Stimulated activated CD4-positive, alpha-beta T cell treated with anti-CD3 and anti-CD28 coated beads, TNF-alpha, amount 100 ng/mL, for 1 hour (primary cell): ENCODE measurements around the gene TSC2.

ENCODE experiments used
- DNase-seq, 3 donors: peaks; one replicate each; pipeline ENCODE4 v3.0.0-alpha.2; 2020; ENCODE audit warnings: low read depth in 3 of 3, low spot score in 1 of 3

Gene TSC2

DNA sequence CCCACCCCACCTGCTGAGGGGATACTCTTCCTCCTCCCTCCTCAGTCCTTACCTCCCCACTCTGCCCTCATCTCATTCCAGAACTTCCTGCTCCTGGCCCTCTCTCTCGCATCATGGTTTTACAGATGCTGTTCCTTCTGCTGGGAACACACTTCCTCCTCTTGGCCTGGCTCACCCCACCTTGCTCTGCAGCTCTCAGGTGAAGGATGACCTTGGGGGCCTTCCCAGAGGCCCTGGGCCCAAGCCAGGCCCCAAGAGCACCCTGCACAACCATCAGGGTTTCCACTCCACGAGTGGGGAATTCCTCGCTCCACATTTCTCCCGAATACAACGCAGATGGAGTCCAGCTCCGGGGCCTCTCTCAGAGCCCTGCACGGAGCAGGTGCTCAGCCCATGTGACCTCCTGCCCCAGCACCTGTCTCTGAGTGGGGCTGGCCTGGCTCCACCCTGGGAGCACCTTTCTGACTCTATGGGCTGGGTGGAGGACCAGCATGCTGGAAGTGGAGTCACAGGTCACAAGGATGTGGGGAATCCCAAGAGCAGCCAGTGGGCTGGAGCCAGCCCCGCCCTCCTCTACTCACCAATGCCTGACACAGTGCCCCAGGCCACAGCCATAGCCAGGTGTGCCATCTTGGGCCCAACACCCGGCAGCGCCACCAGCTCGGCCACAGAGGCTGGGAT, 4.7 kb upstream of the TSC2 start:
- no peak for DNase-seq

DNA sequence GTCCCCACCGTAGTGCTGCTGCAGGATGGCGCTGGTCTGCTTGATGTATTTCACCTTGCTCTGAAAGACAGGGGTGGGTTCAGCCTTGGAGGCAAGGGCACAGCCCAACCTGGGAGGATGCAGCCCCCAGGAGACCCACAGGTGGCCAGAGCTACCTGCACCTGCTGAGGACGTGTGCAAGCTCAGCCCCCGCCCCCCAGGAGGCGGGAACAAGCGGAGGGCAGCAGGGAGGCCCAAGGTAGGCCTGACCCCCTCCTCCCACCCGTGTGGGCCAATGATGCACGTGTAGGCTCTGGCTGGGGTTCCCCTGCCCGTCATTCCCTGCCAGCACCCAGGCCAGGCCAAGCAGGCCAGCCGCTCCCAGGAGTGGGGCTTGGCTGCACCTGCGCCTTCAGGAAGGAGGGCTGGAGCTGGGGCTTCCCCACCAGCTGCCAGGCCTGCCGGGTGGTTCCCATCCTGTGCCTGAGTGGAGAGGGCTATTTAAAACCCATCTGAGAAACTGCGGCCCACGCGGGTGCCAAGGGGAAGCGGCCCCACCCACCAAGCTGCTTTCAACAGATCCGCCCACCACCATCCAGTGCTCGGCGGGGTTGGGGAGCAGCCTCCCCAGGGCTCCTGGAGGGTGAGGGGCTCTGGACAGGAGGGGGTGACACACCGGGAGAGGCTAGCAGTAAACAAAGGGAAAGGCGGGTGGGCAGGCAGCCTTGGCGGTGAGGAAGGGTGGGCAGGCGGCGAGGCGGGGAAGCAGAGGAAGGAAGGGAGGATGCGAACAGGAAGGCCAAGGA, 3.9 kb upstream of the TSC2 start:
- DNase-seq = no peak

DNA sequence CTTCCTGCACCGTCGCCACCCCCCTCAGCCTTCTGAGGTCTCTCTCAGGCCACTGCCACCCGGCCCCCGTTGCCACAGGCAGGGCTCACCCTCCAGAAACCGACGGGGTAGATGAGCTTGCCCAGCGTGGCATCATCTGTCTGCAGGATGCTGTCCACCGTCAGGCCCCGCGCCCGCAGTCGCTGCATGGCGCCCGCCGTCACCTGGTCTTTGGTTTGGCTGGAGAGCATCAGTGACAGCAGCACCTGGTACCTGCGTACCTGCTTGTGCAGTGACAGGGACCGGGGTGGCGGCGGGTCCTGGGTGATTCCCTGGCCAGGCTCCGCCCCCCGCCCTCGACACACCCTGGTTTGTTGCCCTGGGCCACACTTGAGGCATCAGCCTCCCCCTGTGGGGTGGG, 3.2 kb upstream of the TSC2 start:
- no peak for DNase-seq

DNA sequence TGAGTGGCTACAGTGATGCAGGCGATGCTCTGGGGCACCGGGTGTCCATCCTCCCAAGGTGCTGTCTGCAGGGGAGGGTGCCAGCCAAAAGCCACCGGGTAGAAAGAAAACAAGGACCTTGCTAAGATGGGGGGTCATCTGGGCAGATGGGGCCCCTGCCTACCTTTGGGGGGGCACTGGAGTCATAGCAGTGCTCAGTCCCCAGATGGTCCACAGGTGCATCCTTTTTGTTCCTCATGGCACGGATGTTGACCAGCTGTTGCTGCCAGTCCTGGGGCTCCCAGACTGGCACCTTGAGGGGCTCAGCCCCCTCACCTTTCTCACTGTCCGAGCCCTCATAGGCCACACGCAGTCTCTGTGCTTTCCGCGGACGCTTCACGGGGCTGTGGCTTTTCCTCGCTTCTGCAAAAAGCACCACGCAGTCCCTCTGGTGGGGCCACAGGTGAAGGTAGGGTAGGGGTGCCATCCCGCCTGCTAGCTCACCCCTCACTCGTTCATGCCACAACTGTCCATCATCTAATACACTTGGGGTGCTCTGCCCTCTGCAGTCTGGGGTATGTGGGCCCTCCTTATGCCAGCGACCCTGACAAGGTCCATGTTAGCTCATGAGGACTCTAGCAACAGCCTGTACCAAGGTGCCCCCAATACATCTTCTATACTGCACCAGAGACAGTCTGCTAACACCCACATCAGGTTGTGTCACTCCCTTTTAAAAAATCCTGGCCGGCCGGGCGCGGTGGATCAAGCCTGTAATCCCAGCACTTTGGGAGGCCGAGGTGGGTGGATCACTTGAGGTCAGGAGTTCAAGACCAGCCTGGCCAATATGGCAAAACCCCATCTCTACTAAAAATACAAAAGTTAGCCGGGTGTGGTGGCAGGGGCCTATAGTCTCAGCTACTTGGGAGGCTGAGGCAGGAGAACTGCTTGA, 1.6 kb upstream of the TSC2 start:
- no peak for DNase-seq

DNA sequence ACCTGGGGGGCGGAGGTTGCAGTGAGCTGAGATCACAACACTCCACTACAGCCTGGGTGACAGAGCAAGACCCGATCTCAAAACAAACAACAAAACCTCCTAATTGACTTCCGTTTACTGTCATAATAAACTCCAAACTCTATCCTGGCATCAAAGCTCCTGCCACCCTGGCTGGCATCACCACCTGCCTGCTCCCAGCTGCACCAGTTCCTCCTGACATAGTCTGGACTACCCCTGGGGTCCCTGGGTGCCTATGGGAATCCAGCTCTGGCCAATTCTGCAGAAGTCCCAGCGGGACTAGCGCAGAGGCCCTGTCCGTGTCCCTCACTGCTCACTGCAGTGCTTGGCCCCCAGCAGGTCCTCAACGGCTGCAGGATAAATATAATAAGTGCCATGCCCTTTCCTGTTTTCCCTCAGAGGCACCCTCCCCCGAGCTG, 874 bp upstream of the TSC2 start:
- no peak for DNase-seq

DNA sequence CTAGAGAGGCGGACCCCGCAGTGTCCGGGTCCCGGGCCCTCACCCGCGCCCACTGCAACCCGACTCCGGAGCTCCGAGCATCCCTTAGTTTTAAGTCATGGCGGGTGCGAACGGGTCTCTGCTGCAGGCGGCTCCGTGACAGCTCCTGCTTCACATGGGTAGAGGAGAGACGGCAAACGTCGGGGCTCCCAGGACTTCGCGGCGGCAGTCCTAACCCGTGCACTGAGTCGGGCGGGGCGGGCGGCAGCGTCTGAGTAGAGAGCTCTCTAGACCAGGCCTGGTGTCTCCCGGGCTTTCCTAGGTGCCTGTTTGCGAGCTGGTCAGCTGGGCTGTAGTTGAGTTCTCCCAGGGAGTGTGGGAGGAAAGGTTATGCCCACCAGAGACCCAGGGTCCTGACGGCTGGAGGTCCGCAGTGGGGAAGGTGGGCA, 345 bp downstream of the TSC2 start:
- DNase-seq = no peak

DNA sequence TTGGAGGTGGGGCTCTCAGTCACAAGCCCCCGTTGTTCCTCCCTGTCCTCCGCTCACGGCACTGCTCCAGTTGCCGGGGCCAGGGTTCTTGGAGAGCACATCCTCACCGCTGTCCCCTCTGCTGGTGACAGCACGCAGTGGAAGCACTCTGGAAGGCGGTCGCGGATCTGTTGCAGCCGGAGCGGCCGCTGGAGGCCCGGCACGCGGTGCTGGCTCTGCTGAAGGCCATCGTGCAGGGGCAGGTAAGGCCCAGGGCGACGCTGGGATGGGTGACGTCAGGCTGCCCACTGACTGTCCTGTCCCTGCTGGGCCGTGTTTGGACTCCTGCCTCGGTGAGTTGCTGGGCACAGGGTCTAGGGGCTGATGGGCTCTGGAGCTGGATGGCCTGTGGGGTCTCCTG, 5.4 kb downstream of the TSC2 start:
- no peak for DNase-seq

DNA sequence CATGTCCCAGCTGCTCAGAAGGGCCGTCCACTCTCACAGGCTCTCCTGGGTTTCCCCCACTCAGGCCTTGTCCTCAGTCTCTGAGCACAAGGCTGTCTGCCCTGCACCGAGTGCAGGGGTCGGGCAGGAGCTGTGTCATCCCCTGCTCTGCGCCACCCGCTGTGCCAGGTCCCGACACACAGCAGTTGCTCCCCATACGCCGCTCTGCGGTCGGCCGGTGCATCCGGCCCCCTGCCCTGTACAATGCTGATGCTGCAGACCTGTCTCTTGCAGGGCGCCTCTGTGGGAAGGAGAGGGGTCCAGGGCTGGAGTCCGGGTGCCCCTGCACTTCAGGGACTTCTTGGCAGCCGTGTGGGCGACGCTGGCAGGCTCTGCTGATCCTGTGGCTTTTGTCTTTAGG, 6.1 kb downstream of the TSC2 start:
- no peak for DNase-seq

DNA sequence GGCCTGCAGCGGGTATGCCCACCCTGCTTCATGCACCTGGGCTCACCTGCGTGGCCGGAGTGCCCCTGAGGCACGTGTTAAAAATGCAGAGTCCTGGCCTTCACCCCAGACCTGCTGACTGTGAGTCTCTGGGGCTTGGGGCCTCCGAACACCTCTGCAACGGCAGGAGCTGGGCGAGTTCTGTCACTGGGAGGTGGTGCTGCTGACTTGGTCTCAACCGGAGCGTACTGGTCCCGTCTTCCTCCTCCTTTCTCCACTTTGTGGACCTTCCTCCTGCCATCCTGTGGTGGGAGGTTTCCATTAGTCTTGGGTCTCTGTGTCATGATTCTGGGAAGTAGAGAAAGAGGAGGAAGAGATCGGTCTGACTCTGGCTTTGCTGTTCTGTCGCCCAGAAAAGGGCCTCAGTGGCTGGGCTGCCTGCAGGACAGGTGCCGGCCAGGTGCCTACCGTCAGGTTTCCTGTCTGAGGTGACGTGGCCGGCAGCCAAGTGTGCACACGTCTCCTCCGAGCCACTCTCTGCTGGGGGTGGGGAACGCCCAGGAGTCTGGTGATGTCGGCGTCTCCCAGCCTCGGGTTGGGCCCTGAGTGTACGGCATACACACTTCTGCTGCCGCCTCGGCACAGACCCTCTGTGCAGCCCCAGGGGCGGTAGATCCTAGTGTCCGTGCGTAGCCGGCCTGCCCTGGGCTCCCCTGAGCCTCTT, 6.9 kb downstream of the TSC2 start:
- DNase-seq = no peak

DNA sequence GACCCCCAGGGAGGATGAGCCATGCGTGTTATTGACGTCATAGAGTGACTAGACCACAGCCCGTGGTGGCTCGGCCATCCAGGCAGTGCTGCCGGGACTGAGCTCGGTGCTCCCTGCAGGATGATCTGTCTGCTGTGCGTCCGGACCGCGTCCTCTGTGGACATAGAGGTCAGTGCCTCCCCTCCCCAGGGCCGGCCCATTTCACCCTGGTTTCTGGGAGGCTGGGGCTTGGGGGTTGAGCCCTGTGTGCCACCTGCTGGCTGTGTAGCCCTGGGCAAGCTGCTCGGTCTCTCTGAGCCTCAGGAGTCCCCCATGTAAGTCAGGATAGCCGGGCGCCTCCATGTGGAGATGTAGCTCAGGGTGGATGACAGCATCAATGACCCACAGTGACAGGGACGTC, 8.3 kb downstream of the TSC2 start:
- DNase-seq = no peak

DNA sequence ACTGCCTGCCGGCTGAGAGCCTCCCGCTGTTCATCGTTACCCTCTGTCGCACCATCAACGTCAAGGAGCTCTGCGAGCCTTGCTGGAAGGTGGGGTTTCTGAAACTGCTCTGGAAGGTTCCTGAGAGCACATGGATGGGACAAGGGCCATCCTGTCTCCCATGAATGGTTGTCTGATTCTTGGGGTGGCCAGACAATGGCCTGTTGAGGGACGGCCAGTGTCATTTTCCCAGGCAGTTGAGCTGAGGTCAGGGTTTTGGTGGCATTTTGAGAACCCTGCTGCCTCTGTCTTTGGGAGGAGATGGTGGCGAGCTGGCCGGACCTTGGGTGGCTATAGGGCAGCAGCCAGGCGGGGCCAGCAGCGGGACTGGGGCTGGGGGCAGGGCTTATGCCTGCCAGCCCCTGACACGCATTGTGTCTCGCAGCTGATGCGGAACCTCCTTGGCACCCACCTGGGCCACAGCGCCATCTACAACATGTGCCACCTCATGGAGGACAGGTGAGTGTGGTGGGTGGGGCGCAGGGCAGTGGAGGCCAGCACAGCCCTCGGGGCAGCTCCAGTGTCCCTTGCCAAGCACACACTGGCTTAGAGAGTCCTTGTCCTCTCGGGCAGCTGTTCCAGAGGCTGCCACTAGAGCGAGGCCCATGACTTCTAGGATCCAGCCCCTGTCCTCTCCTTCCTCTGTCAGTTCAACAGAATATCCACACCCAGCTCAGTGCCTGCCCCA, 9.1 kb downstream of the TSC2 start:
- DNase-seq = no peak

DNA sequence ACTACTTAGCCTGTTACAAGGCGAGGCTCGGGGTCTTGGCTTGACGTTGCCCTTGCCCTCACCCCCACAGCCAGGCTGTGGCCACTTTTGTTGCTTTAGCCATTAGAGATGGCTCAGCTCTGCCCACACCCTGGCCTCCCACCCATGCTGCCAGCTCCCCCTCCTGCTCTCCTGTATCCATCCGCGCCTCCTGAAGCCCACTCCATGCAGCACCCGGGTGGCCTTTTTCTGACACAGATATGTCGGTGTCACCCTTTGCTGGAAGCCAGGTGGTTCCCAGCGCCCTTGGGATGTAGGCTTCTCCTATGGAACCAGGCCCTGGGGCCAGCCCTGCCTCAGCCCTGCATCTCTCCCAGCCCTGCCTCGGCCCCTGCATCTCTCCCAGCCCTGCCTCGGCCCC, 9.7 kb downstream of the TSC2 start:
- no peak for DNase-seq

DNA sequence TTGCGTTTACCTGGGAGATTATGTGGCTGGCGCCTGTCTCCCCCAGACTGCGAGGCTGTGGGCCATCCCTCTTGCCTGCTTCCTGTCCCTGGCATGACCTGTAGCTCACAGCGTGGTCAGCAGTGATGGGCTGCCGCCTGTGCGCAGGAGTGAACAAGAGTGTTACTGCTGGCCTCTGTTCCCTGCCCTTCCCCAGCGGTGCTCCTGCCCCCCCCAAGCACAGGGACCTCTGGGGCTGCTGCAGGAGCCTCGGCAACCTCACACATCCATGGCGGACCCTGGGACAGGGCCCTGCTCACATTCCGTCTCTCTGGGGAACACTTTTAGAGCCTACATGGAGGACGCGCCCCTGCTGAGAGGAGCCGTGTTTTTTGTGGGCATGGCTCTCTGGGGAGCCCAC, 10.6 kb downstream of the TSC2 start:
- DNase-seq = no peak

DNA sequence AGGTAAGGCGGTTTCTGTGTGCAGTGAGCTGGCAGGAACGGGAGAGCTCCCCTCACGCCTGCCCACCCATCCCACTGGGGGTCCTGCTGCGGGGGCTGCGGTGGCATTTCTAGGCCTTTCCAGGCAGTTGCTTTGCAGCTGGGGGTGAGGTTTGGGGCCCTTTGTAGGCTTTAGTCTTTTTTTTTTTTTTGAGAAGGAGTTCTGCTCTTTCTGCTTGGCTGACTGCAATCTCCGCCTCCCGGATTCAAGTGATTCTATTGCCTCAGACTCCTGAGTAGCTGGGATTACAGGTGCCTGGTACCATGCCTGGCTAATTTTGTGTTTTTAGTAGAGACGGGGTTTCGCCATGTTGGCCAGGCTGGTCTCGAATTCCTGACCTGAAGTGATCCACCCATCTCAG, 11.1 kb downstream of the TSC2 start:
- DNase-seq = no peak

DNA sequence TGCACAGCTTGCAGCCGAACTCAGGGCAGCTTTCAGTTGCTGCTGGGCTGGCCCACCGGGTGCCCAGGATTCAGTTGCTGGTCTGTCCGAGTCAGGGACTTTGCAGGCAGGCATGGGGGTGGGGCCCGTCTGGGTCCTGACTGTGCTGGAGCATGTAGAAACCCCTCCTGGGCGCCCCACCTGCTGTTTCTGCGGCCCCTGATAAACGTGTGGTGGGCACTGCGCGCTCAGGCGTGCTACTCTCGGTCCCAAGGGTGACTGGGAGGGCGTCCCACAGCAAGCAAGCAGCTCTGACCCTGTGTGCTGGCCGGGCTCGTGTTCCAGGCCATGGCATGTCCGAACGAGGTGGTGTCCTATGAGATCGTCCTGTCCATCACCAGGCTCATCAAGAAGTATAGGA, 12.6 kb downstream of the TSC2 start:
- no peak for DNase-seq

DNA sequence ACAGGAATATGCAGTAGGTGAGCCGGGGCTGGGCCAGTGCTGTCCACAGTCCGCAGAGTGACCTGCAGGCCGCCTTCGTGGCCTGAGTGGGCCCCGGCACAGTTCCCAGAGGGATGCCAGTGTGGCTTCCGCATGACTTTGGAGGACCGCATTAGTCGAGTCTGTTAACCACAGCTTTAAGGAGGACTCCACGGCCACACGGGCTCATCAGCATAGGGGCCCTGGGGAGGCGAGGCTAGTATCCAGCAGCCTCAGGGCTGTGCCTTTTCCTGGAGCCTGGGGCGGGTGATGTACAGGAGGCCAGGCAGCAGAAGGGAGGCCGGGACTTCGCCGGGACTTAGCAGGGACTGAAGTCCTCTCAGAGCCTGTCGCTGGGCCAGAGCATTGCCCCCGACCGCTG, 13.2 kb downstream of the TSC2 start:
- DNase-seq = no peak

DNA sequence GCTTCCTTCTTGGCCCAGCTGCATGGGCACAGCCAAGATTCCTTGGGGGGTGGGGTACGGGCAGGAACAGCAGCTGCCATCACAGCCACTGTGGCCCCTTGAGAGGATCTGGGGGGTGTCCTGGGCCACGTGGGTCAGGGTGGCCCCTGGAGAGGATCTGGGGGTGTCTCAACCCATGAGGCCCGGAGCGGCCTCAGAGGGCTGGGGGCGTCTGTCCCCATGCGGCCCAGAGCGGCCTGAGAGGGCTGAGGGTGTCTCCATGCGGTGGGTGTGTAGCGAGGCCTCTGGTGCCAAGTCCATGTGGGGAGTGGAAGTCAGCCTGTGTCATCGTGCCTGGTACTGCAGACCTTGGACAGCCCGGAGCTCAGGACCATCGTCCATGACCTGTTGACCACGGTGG, 13.7 kb downstream of the TSC2 start:
- no peak for DNase-seq

DNA sequence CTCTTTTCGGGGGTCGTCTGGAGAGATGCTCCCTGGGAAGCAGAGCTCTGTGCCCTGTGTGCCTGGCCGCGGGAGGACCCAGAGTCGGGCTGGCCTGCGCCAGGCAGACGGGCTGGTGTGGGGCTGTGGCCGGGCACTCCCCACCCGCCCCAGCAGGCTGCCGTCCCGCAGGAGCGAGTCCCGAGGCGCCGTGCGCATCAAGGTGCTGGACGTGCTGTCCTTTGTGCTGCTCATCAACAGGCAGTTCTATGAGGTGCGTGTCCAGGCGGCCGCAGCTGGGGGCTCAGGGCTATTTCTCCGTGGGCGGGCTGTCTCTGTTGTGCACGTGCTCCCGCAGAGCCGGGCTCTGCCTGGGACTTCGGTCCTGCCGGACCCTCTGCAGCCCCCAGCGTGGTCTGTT, 15.0 kb downstream of the TSC2 start:
- no peak for DNase-seq

DNA sequence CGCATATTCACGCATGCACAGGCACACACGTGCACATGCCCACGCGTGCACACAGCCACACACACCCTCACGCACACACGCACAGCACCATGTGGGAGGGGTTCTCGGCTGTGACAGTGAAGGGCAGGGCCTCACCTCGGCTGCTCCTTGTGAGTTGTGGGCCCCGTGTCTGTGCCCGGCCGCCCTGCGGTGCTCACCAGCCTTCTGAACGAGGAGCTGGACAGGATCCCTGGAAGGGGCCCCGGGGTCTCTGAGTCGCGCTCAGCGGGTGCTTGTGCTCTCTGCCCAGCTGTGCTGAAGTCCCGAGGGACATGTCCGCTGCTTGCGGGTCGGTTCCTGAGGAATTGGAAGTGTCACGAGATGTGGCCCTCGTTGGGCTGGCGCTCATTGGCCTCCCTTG, 16.1 kb downstream of the TSC2 start:
- no peak for DNase-seq

DNA sequence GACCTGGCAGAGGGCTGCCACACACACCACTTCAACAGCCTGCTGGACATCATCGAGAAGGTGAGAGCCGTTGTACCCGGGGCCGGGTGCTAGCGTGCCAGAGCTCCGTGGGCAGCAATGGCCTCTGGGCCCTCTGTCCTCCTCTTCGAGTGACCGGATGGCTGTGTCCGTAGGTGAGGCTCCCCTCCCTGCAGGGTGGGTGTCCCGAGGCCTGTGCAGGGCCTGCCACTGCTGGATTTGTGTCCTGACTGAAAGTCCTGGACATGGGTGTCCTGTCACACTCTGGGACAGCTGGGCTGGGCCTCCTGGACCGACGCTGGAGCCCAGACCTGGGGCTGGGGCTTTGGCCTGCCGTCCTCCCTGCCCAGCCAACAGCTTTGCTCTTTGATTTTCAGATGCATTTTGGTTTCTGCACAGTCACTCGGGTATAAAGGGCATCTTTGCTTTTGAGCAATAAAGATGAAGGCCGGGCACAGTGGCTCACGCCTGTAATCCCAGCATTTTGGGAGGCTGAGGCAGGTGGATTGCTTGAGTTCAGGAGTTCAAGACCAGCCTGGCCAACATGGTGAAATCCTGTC, 16.7 kb downstream of the TSC2 start:
- no peak for DNase-seq
